ENCODE results near the gene ATXN1.

Gene ATXN1

GRCh38 chr6:16437095-16437494, 324.2 kb downstream of the ATXN1 start:
- Histone ChIP-seq H3K4me1 (peaks cover 0 to 94% (median 41%) of the 10 kb centered on the region in 4 donors), H3K4me3 (no peak overlapping the region), H3K36me3 (no peaks in the 10 kb centered on the region), H3K9me3 (no peaks in the 10 kb centered on the region), H3K27ac (peak overlapping the region in 1 of 2 donors; percentile 71), H3K27me3 (no peaks in the 10 kb centered on the region)
- intact Hi-C loops (cut with DNase I; ENCODE audit: low total_unique reads), result no loop called here
- no peak for TF ChIP-seq CTCF (IDR thresholded peaks at IDR 0.05)
- no peak for DNase-seq

GRCh38 chr6:16436550-16436949, 324.7 kb downstream of the ATXN1 start:
- intact Hi-C loops (cut with DNase I; ENCODE audit: low total_unique reads), result no loop called here
- TF ChIP-seq CTCF (IDR thresholded peaks at IDR 0.05), result no peak
- H3K4me1 ChIP-seq, result peaks cover 0 to 94% (median 45%) of the 10 kb centered on the region in 4 donors
- H3K9me3 ChIP-seq, result no peaks in the 10 kb centered on the region
- H3K27me3 ChIP-seq, result no peaks in the 10 kb centered on the region
- H3K36me3 ChIP-seq, result no peaks in the 10 kb centered on the region
- H3K27ac ChIP-seq, result peak overlapping the region in 1 of 2 donors; percentile 71
- no peak for DNase-seq
- no peak overlapping the region for H3K4me3 ChIP-seq

GRCh38 chr6:16434885-16435284, 326.4 kb downstream of the ATXN1 start:
- H3K36me3 ChIP-seq, result no peaks in the 10 kb centered on the region
- intact Hi-C loops (cut with DNase I; ENCODE audit: low total_unique reads), result no loop called here
- no peaks in the 10 kb centered on the region for H3K9me3 ChIP-seq
- H3K27me3 ChIP-seq, result no peaks in the 10 kb centered on the region
- no peak overlapping the region for H3K4me3 ChIP-seq
- no peak for TF ChIP-seq CTCF (IDR thresholded peaks at IDR 0.05)
- H3K27ac ChIP-seq, result peak overlapping the region; percentile 18 to 71
- DNase-seq, result no peak
- peaks cover 0 to 94% (median 49%) of the 10 kb centered on the region in 4 donors for H3K4me1 ChIP-seq

GRCh38 chr6:16433338-16433890, 327.8 kb downstream of the ATXN1 start:
- Histone ChIP-seq H3K27ac (peak overlapping the region; percentile 30 to 71), H3K27me3 (no peaks in the 10 kb centered on the region), H3K9me3 (no peaks in the 10 kb centered on the region), H3K4me3 (no peak overlapping the region), H3K36me3 (no peaks in the 10 kb centered on the region), H3K4me1 (peaks cover 0 to 81% (median 41%) of the 10 kb centered on the region in 4 donors)
- no peak for TF ChIP-seq CTCF (IDR thresholded peaks at IDR 0.05)
- no peak for DNase-seq
- intact Hi-C loops (cut with DNase I; ENCODE audit: low total_unique reads), result no loop called here

- Histone ChIP-seq H3K36me3 (no peaks in the 10 kb centered on the region), H3K9me3 (no peaks in the 10 kb centered on the region), H3K4me1 (peaks cover 0 to 71% (median 43%) of the 10 kb centered on the region in 4 donors), H3K4me3 (no peak overlapping the region), H3K27me3 (no peaks in the 10 kb centered on the region), H3K27ac (peak overlapping the region in 1 of 2 donors; percentile 71)
- TF ChIP-seq CTCF (IDR thresholded peaks at IDR 0.05), result no peak
- DNase-seq, result peak in 1 of 2 donors; percentile 61
- intact Hi-C loops (cut with DNase I; ENCODE audit: low total_unique reads), result no loop called here
These were observed 328.9 kb downstream of the ATXN1 start for GRCh38 chr6:16432075-16433032.

All from tibial artery (tissue), 4 donors.